DMS79 (cell line): ENCODE results near the gene STT3B.

ENCODE experiments used
- DNase-seq: peaks from one replicate; lab custom pipeline; 2025; lab: John Stamatoyannopoulos, UW

The STT3B gene

DNA sequence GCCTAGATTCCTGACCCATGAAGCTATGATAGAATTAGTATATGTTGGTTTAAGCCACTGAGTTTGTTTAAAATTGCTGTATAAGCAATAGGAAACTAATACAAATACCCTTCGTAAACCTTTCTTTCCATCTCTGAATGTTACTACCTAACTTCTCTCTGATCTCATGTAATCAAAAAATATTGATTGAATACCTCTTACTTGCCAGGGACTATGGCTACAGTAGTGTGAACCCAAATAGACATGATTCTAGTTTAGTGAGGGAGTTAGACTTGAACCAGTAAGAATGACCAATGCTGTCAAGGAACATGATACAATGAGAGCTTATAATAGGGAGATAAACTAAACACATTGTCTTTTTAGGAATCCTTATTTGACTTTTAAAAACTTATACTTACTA is 19.4 kb downstream of the STT3B start:
- DNase-seq = no peak

DNA sequence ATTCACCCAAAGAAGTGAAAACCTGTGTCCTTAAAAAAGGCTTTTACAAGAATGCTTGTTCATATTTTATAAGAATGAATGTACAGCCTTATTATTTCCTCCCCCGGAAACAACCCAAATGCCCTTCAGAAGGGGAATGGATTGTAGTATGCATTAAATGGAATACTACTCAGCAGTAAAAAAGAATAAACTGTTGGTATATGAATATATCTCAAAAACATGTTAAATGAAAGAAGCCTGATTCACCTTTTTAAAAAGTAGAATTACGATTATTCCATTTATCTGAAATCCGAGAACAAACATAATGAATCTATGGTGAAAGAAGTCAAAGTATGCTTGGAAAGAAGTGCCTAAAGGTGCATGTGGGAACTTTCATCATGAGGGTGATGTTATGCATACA is 20.5 kb downstream of the STT3B start:
- DNase-seq = no peak

DNA sequence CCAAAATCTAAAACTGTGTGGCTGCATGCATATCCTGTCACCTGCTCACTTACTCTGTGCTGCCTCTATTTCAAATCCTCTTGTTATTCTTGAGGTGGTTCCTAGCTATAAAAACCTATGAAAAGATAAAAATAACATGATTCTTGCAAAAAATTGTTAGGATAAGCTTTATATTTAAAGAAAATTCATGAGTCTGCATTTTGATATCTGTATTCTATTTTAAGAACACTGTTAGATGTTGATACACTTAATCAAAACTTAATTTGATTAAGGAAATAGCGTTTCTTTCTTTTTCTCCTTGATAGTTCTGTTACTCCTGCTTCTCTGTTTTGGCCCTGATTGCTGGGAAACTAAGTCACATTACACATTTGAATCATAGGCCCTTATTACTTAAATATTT is 22.5 kb downstream of the STT3B start:
- no peak for DNase-seq

DNA sequence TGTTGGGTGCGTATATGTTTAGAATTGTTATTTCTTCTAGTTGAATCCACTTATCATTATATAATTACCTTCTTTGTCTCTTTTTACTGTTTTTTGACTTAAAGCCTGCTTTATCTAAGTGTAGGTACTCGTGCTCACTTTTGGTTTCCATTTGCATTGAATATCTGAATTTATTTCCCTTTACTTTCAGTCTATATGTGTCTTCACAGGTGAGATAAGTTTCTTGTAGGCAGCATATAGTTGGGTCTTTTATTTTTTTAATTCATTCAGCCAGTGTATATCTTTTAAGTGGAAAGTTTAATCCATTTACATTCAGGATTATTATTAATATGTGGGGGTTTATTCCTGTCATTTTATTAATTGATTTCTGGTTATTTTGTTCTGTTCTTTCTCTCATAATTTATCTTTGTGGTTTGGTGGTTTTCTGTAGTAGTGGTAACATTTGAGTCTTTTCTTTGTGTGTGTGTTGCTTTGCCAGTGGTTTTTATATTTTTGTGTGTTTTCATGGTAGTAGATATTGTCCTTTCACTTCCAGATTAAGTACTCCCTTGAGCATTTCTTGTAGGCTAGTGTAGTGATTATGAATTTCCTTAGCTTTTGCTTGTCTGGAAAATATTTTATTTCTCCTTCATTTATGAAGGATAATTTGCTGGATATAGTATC is 27.3 kb downstream of the STT3B start:
- no peak for DNase-seq

DNA sequence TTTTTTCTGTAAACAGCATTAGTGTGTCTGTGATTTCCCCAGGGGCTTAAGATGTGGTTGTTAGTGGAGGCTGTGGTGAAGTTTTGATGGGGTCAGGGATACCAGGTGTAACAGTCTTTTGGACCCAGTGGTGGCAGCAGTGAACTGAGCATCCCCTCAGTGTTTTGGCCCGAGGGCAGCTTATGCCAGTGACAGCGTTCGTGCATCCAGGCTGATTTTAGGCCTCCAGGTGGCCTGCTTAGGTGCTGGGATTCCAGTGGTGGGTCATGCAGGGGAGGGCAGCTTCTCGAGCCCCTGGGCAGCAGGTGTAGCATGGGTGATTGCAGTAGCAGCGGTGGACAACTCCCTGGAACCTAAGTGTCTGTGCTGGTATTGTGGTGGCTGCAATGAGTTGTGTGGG is 29.2 kb downstream of the STT3B start:
- no peak for DNase-seq

DNA sequence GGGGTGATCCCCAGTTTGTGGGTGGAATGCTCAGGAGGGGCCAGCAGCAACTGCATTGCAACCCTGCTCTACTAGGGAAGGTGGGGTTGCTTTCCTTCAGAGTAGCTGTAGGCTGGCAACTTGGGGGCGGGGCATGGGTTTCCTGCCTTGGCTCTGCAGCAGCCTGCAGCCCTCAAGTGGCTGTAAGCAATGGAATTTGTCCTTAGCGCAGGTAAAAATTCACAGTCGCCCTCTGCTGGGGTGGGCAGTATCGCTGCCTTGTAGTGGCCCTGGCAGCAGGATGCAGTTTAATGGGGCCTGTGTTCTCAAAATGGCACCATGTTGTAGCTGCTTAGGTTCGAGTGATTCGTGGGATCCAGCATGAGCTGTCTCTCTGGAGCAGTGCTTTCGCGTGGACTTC is 29.8 kb downstream of the STT3B start:
- DNase-seq = no peak

DNA sequence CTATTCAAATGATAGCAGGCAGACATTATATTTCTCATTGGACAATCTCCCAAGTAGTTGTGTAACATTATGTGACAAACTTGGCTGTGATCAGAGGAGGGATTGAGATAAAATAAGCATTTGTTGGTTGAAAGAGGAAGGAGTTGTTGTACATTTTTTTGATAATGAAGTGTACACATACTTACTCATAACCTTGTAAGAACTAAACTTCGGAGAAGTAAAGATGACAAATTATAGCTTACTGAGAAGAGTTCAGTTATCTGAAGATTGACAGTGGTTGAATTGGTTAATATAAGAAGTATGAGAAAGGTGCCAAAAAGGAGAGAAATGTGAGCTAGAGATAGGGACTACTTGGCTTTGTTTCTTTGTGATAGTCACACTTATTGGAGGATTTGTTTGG is 32.6 kb downstream of the STT3B start:
- no peak for DNase-seq

DNA sequence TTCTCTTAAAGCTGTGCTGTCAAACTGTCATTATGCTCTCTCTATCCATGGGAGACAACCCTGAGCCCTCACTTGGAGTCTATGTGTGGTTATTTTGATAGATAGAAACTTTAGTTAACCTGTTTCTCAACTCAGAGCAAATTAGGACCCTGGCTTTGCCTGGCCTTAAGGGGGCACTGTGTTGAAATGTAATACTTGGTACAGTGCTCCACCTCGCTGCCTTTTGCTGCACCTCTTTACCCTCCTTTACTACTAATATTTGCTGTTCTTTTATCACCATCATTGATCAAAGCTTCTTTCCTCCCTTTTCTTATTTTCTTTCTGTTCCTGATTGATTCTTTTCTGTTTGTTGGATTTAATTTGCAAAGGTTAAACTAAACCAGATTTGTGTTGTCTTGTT is 34.3 kb downstream of the STT3B start:
- no peak for DNase-seq

DNA sequence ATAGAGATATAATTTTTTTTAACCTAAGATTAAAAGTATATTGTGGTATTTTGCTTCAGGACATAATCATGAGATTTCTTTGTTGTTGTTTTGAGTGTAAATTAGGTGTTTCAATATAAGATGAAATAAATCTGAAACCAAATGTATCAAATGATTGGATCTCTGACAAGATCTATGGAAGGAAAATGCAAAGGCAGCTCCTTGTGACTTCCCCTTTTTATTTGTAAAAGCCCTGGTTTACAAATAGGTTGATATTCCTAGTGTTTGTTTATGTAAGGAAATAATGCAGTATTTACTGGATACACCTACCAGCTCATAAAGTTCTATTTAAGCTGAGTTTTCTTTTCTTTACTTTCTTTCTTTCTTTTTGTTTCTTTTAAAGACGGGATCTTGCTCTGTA is 35.9 kb downstream of the STT3B start:
- no peak for DNase-seq

DNA sequence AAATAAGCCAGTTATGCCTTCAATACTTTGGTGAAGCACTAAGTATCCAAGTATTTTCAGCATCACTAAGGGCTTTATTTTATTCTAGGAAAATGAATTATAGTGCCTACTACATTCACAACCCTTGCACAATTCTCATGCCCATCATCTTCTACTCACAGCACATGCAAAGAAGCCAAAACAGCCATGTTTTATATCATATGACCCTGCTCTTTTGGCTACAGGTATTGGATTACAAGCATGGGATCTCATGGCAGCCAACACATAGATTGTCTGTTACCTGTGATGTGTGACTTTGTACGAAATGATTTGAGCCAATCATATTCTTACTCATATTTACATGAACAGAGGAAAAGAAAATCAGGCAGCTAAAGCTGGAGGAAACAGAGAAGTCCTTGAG is 38.6 kb downstream of the STT3B start:
- no peak for DNase-seq

DNA sequence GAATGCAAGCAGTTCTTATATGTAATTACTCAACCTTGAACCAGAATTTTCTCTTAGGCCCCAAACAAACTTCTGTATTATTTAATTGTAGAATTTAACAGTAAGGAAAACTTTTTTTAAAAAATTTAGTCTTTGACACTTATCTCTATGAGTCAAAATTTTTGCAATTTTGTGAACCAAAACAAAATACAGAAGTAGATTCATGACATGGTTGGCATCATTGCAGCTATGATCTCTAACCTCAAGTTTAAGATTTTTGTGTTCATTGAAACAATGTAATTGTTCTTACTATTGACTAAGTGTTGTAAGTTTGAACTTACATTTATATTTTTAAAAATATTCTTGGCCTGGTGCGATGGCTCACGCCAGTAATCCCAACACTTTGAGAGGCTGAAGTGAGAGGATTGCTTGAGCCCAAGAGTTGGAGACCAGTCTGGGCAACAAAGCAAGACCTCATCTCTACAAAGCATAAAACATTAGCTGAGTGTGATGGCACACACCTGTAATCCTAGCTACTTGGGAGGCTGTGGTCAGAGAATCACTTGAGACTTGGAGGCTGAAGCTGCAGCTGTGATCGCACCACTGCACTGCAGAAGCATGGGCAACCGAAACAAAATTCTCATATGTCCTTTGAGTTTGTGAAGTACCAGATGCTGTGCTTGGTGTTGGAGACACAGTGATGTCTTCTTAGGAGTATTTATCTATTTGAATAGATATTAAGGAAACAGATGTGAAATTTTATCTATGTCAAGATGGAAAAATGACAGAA is 39.7 kb downstream of the STT3B start:
- DNase-seq = no peak

DNA sequence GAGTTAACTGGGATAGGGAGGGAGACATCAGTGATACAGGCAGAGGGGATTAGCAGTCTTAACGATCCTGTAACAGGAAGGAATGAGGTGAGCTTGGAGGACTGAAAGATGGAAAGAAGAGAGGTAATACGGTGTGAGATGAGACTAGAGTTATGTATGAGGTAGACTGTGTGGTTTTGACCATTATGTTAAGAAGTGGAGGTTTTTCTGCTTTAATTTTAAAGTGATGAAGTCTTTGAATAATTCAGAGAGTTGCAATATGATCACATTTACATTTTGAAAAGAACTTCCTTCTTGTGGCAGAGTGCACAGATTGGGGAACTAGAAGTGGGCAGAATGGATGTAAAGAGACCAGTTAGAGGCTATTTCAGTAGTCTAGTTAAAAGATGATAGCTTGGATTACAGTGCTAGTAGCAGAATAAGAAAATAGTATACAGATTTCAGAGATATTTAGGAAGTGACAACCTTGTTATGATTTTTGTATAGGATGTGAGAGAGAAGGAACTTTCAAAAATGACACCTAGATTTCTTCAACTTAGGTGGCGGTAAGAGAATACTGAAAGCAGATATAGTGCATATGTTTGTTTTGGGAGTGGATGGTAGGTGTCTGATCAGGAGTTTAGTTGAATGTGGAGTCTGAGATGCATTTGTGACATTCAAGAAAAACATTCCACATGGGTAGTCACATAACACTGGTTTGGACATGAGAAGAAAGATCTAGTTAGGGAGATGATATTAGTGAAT is 40.5 kb downstream of the STT3B start:
- DNase-seq = no peak

DNA sequence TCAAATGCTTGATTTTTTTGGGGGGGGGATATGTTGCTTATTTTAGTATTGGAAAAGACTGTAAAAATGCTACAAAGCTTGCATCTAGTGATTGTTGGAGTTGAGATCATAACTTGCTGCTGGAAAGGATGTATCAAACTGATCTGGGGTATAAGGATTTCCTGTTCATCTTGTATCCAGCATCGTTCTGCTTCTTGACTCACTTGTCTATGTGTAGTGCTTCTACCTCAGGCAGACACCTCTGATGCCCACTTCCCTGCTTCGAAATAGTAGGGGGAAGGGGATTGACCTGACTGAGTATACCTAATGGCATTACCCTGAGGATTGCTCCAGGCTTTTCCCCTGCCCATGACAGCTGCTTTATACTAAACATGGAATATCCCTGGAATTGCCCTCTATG is 42.7 kb downstream of the STT3B start:
- no peak for DNase-seq

DNA sequence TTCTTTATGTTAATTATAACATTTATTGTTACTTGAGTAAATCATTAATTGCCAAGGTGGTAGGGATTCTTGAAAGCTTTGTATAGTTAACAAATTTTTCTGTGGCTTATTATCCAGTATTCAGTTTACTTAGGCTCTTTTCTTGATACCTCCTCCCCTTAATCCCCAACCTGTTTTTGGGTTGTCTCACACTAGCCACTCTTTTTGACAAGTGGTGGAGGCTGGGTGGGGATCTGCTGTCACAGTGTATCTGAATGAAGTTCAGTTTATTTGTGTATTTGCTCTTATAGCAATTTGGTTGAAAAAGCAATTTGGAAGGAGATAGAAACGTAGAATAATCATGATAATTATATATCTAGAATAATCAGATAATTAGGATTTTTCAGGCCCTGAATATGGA is 43.8 kb downstream of the STT3B start:
- DNase-seq = no peak

DNA sequence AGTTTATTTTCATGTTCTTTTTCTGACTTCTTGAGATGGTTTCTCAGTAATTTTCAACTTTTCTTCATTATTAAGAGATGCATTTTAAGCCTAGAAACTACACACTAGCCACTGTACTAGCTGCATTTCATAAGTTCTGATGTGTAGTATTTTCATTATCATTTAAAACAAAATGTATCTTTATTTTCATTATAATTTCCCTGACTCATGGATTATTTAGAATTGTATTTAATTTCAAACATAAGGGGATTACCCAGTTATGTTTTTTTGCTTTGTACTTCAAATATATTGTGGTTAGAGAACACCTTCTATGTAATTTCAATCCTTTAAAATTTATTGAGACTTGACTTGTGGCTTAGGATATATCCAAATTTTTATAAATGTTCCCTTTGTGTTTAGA is 44.5 kb downstream of the STT3B start:
- DNase-seq = no peak

DNA sequence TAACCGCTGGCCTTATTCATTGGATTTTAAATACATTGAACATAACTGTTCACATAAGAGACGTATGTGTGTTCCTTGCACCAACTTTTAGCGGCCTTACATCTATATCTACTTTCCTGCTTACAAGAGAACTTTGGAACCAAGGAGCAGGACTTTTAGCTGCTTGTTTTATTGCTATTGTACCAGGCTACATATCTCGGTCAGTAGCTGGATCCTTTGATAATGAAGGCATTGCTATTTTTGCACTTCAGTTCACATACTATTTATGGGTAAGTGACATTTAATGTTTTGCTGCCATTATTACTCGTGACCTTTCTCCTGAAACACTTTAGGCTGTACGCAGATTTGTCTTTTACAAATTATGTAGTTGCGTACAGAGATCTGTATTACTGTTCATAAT is 47.1 kb downstream of the STT3B start:
- DNase-seq = no peak

DNA sequence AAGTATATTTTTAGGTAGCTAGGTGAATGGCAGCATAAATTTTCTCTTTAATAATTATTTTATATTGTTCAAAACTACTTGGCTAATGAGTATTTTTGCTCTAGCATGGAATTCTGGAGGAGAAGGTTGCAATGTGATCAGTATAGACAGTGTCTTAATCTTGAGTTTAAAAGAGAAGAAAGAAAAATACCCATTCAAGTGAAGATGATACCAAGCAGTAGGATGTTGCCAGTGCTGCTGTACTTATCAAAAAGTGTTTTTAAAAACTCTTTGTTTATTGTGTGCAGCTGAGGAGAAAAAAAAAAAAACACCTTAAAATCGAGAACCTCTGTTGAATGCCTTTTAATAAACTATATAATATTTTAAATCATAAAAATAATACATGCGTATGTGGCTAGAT is 47.9 kb downstream of the STT3B start:
- no peak for DNase-seq

DNA sequence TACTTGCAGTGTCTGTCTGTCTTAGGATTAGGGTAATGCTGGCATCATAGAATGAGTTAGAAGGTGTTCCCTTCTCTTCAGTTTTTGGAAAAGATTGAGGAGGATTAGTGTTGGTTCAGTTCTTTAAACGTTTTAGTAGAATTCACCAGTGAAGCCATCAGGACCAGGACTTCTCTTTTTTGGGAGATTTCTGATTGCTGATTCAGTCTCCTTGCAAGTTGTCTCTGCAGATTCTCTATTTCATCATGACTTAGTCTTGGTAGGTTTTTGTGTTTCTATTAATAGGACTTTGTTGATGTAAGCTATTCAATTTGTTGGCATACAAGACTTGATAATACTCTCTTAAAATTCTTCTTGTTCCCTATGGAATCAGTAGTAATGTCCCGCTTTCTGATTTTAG is 48.9 kb downstream of the STT3B start:
- DNase-seq = no peak

DNA sequence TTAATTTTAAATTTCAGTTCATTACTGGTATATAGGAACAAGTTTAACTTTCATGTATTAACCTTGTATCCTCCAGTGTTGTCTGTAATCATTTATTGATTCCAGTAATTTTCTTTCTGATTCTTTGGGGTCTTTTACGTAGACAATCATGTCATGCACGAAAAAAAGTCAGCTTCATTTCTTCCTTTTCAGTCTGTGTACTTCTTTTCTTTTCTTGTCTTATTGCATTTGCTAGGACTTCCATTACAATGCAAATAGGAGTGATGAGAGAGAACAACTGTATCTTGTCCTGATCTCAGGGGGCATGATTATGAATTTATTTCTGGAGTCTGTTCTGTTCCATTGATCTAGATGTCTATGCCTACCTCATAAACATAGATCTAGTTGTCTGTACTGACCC is 56.5 kb downstream of the STT3B start:
- DNase-seq = no peak

DNA sequence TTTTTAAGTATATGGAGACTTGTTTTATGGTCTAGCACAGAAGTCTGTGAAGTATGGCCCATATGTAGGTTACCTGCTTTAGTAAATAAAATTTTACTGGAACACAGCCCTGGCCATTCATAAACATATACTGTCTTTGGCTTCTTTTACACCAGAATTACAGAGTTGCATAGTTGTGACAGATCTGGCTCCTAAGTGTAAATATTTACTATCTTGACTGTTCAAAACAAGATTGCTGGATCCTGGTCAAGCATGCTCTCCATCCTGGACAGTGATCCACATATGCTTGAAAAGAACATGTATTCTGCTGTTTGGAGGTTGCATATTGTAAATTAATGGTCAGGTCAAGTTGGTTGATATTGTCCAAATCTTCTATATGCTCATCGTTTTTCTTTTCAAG is 57.9 kb downstream of the STT3B start:
- no peak for DNase-seq

DNA sequence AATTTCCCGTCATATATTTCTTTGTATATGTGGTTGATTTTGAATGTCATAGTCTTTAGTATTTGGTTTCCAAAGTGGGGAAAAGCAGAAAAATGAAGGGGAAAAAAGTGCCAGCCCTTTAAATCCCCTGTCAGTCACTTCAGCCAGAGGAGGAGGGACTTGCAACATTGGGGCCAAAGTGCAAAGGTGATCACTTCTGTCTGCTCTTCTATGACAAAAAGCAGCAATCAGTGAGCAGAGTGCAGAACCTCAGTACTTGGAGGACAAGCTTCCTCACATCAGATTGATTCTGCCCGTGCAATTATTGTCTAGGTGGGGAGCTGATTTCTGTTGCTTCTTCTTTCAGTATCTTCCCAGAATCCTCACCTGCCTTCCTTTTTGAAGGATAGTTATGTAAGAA is 60.0 kb downstream of the STT3B start:
- no peak for DNase-seq

DNA sequence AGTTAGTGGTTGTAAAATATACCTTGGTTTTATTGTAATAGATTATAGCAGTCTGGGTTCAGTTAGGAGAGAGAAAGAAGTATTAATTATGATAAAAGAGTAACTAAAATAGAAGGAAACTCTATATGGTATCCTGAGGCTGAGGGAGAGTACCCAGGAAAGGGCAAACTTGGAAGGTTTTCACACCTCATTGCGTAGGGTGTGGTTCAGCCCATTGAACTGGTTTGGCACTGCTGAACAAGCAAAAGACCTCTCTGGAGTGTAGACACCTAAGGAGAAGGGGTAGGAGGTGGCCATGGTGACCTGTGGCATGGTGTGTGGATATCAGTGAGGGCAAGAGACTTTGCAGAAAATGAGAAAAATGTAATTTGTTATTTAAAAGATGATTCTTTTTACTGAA is 63.5 kb downstream of the STT3B start:
- DNase-seq = no peak

DNA sequence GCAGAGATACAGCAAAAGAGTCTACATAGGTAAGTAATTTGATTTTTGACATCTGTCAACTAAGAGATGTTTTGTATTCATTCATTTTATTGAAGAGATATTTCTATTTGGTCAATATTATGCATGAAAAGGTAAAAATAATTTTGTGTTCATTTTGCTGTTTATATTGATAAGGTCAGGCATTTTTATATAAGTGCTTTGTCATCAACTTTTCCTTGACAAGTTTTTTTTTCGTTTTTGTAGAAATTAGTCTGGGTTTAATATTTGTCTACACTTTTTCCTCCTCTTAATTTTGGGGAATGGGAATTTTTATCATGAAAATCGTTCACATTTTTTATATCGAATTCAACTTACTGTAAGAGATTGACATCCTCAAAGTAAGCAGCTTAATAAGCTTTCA is 67.7 kb downstream of the STT3B start:
- no peak for DNase-seq
